K562 (cell line): Measurements from ENCODE around the gene PLEKHA8. TPM values are rescaled to one million over a fixed set of nuclear protein-coding genes. Genes with fewer than 3 reads are reported as not detected.

Experiments
- ATAC-seq: fragments of 200-7000 bp; cut with Tn5 transposase; 3 replicates; pipeline ENCODE4 v1.9.1; 2020; ENCODE audit warnings: moderate library complexity
- BruUV-seq: library from RNA; stranded (reverse); fragments of 400-500 nt; replicated peaks from 2 replicates; lab custom pipeline; 2021; lab: Mats Ljungman, UMichigan
- CTCF ChIA-PET: fragments of 300-600 bp; formaldehyde crosslinking; extraction: SDS; loops from one replicate; lab custom pipeline; 2021; ENCODE audit warnings: low intra/inter-chr PET ratio; lab: Yijun Ruan, JAX
- POLR2A ChIA-PET: fragments of 300-600, 350-650 bp; sonication (Branson Sonifier 250); formaldehyde crosslinking; extraction: SDS; loops from one replicate; lab custom pipeline; 2021; ENCODE audit warnings: antibody characterized with exemption, inconsistent platforms; lab: Yijun Ruan, JAX
- DNase-seq, 4 experiments: peaks; one replicate each; pipeline versions ENCODE4 v3.0.0 to v3.0.0-alpha.2; 2011 to 2018; ENCODE audit warnings: low spot score in 3 of 4, mixed read lengths in 3 of 4; ENCODE audit errors: extremely low read depth in 1 of 4
- FAIRE-seq: peaks from 2 replicates; lab custom pipeline; 2011; peaks lifted over from hg19 to GRCh38; lab: Jason Lieb, UNC
- H2AFZ ChIP-seq: 2 replicates; pipeline ENCODE4 v1.6.0; 2011; ENCODE audit warnings: low read depth, low read length, control low read depth, inconsistent platforms
- H3K27ac ChIP-seq: fragments of 200-600 bp; 3 replicates; pipeline ENCODE4 v1.8.0; 2011; ENCODE audit warnings: low read depth, mild to moderate bottlenecking, control low read depth, inconsistent platforms, low read length, moderate library complexity, mixed read lengths; ENCODE audit errors: extremely low read depth
- H3K27me3 ChIP-seq, 2 experiments: fragments of 300-600 bp in 1 of 2; 2 replicates in 1 of 2; 3 replicates in 1 of 2; pipeline versions ENCODE4 v1.6.0 to v1.8.0; 2011; ENCODE audit warnings: inconsistent platforms in 2 of 2, low read length in 2 of 2, mild to moderate bottlenecking in 1 of 2, mixed read lengths in 1 of 2, moderate library complexity in 1 of 2; ENCODE audit not compliant: control insufficient read depth in 2 of 2, insufficient read depth in 2 of 2
- H3K36me3 ChIP-seq: fragments of 300-600 bp; 3 replicates; pipeline ENCODE4 v1.8.0; 2011; ENCODE audit warnings: mild to moderate bottlenecking, low read length, inconsistent platforms; ENCODE audit not compliant: control insufficient read depth, insufficient read depth
- H3K4me1 ChIP-seq, 2 experiments: fragments of 200-600 bp in 1 of 2; replicated peaks in 1 of 2; 2 replicates in 1 of 2; 3 replicates in 1 of 2; pipeline versions ENCODE4 v1.5.1 to v1.8.0; 2011; ENCODE audit warnings: inconsistent platforms in 2 of 2, low read length in 2 of 2, mild to moderate bottlenecking in 1 of 2, mixed read lengths in 1 of 2, moderate library complexity in 1 of 2; ENCODE audit not compliant: control insufficient read depth in 2 of 2, insufficient read depth in 2 of 2
- H3K4me2 ChIP-seq: 2 replicates; pipeline ENCODE4 v1.6.1; 2011; ENCODE audit warnings: low read length, control low read depth, inconsistent platforms, mixed read lengths; ENCODE audit not compliant: insufficient read depth
- H3K4me3 ChIP-seq: fragments of 200-600 bp; sonication (generic), shearing (Covaris generic); 2 replicates; pipeline ENCODE4 v1.5.1; 2016; ENCODE audit warnings: control low read depth, inconsistent platforms
- H3K79me2 ChIP-seq: fragments of 200-600 bp; 3 replicates; pipeline ENCODE4 v1.8.0; 2011; ENCODE audit warnings: low read length, inconsistent platforms; ENCODE audit not compliant: control insufficient read depth, insufficient read depth
- H3K9ac ChIP-seq, 2 experiments: 2 replicates each; pipeline versions ENCODE4 v1.6.0 to v1.6.1; 2011; ENCODE audit warnings: low read depth in 2 of 2, low read length in 2 of 2, control low read depth in 1 of 2, inconsistent platforms in 1 of 2, mild to moderate bottlenecking in 1 of 2, mixed read lengths in 1 of 2; ENCODE audit not compliant: insufficient read depth in 1 of 2
- H3K9me1 ChIP-seq: one replicate; pipeline ENCODE4 v1.6.0; 2011; ENCODE audit warnings: inconsistent platforms, mild to moderate bottlenecking, low read length, moderate library complexity; ENCODE audit not compliant: control insufficient read depth, insufficient read depth
- H3K9me3 ChIP-seq: replicated peaks from 2 replicates; pipeline ENCODE4 v1.5.1; 2011; ENCODE audit warnings: low read depth, low read length, inconsistent platforms; ENCODE audit not compliant: control insufficient read depth, insufficient read depth
- H4K20me1 ChIP-seq: replicated peaks from 2 replicates; pipeline ENCODE4 v1.6.1; 2011; ENCODE audit warnings: low read length, inconsistent platforms, mixed read lengths; ENCODE audit not compliant: control insufficient read depth, insufficient read depth
- ESRRA ChIP-seq: fragments of 450-650 bp; IDR thresholded peaks from 2 replicates; pipeline ENCODE4 v1.6.1; 2014; ENCODE audit warnings: low read depth, mild to moderate bottlenecking, moderate library complexity, borderline replicate concordance
- KDM4B ChIP-seq, 2 experiments: fragments of 450-650 bp in 1 of 2; sonication (generic) in 1 of 2; IDR thresholded peaks; 2 replicates each; pipeline ENCODE4 v1.6.1; 2016 to 2017; ENCODE audit warnings: borderline replicate concordance in 2 of 2, antibody characterized with exemption in 1 of 2, low read depth in 1 of 2, mild to moderate bottlenecking in 1 of 2
- KLF16 ChIP-seq: IDR thresholded peaks from 2 replicates; pipeline ENCODE4 v1.6.1; 2016; ENCODE audit warnings: antibody characterized with exemption
- POU5F1 ChIP-seq: fragments of 150-350 bp; IDR thresholded peaks from 2 replicates; pipeline ENCODE4 v1.6.1; 2014; ENCODE audit warnings: borderline replicate concordance, low read length, low read depth, mild to moderate bottlenecking; ENCODE audit not compliant: partially characterized antibody
- SAP30 ChIP-seq: fragments of 200-600 bp; sonication (generic); IDR thresholded peaks from 2 replicates; pipeline ENCODE4 v1.6.1; 2012; ENCODE audit warnings: borderline replicate concordance, low read depth, mild to moderate bottlenecking, moderate library complexity, low read length, control low read depth, inconsistent platforms; ENCODE audit not compliant: insufficient read depth, poor library complexity, severe bottlenecking
- SIX5 ChIP-seq, 2 experiments: IDR thresholded peaks; 2 replicates each; pipeline ENCODE4 v1.6.1; 2011; ENCODE audit warnings: low read length in 2 of 2, borderline replicate concordance in 1 of 2, low read depth in 1 of 2, mild to moderate bottlenecking in 1 of 2, moderate library complexity in 1 of 2; ENCODE audit not compliant: insufficient read depth in 1 of 2
- STAT5B ChIP-seq: fragments of 250-450 bp; sonication (Bioruptor Pico); IDR thresholded peaks from 2 replicates; pipeline ENCODE4 v1.8.0; 2021; ENCODE audit warnings: mild to moderate bottlenecking, inconsistent platforms
- ZBTB26 ChIP-seq: fragments of 450-650 bp; formaldehyde crosslinking; IDR thresholded peaks from 2 replicates; pipeline ENCODE4 v1.4.0; 2022; ENCODE audit warnings: missing genetic modification characterization
- ZKSCAN1 ChIP-seq: fragments of 150-350 bp; IDR thresholded peaks from 2 replicates; pipeline ENCODE4 v1.6.1; 2016; ENCODE audit warnings: low read depth, low read length
- ZNF699 ChIP-seq: fragments of 250-450 bp; sonication (Bioruptor Pico); IDR thresholded peaks from 2 replicates; pipeline ENCODE4 v1.8.0; 2021; ENCODE audit warnings: mild to moderate bottlenecking, moderate library complexity; ENCODE audit not compliant: insufficient replicate concordance
- WGBS: fragments of 100-300 bp; shearing (Covaris generic); methylation state at CpG from one replicate; pipeline ENCODE4 v1.1.6; 2016; ENCODE audit warnings: low coverage, mixed read lengths; ENCODE audit not compliant: insufficient coverage; ENCODE audit errors: missing lambda C conversion rate; 5-methylcytosine and 5-hydroxymethylcytosine counted together
- in situ Hi-C: fragments of 300-500 bp; cut with MboI; formaldehyde crosslinking; loops from 4 replicates; pipeline ENCODE4 v1.15.0; 2018; ENCODE audit warnings: inconsistent platforms, mixed read lengths
- intact Hi-C: fragments of 100-400 bp; cut with micrococcal nuclease; formaldehyde crosslinking; loops from 2 replicates; pipeline ENCODE4 v1.14.2; 2022
- polyA plus RNA-seq, 8 experiments: library from polyadenylated mRNA; depleted of rRNA in 4 of 8; stranded (reverse) in 5 of 8; unstranded in 3 of 8; fragments of >200 nt; fragmentation: Nextera tagmentation in 2 of 8; fragmentation: Illumina TruSeq in 1 of 8; extraction: Ambion mirVana in 2 of 8; extraction: Trizol in 1 of 8; gene quantifications; 2 replicates each; pipeline versions ENCODE4 v1.2.1 to v1.2.3, GENCODE V29; 2011 to 2014; ENCODE audit warnings: inconsistent platforms in 1 of 8, missing spikeins in 1 of 8
- total RNA-seq, 7 experiments: library from RNA; depleted of rRNA in 6 of 7; stranded (reverse); fragments of >200 nt in 6 of 7; fragmentation: Illumina TruSeq in 2 of 7; extraction: Trizol in 2 of 7; gene quantifications; 2 replicates each; pipeline versions ENCODE4 v1.2.1 to v1.2.3, GENCODE V29; 2011 to 2021; ENCODE audit warnings: low replicate concordance in 1 of 7

The PLEKHA8 gene
- total and polyA plus RNA-seq, 9 of the 15 experiments (the other 6 are each of a cell fraction or from before 2014, with no cell fraction given): 3.2 to 16.3 (median 11.8) TPM

DNA sequence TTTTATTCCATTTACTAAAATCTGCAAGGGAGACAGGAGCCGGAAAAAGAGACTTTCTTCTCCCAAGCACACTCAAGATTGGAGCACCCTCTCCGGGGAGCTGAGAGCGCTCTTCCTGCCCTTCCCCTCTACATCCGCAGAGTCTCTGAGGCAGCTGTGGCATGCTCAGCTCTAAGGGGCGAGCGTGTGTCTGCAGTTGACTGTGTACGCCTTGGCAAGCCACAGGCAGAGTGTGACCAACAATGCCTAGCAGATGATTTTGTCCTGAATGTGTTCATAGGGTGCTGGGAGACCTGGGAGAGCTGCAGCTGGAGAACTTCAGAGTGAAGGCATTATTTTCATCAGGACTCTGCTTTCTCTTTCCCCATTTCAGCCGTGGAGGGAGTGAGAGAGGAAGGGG, 127.3 kb downstream of the PLEKHA8 start:
- Histone ChIP-seq H3K27ac (no peak overlapping the region), H4K20me1 (no peaks in the 10 kb centered on the region), H3K9ac (0 out of 4 replicates have a peak overlapping the region, but pooled peaks of 1 of the 2 experiments have one; percentile 3), H3K27me3 (no peaks in the 10 kb centered on the region), H3K4me1 (peaks cover 17 to 27% of the 10 kb centered on the region in 2 experiments; a peak in 3 of 5 replicates), H2AFZ (no peak overlapping the region), H3K79me2 (no peaks in the 10 kb centered on the region), H3K9me3 (no peaks in the 10 kb centered on the region), H3K9me1 (no peaks in the 10 kb centered on the region), H3K4me2 (no peak overlapping the region), H3K4me3 (no peak overlapping the region), H3K36me3 (peaks cover 3% of the 10 kb centered on the region; the same call in 1 of the 3 replicates)
- no peak for ATAC-seq
- BruUV-seq: no TSS peak
- 85% methylated on average over 8 of the region's 8 CpGs for WGBS
- FAIRE-seq: no peak
- intact Hi-C loops: no loop called here
- POLR2A ChIA-PET: interaction anchor here (0.7 kb wide), 1 partner anchor 144 kb away, joined by 3 read pairs; no protein-coding TSS in a partner anchor
- TF ChIP-seq ZNF699: no peak
- no peak for TF ChIP-seq ESRRA
- no peak for TF ChIP-seq SAP30
- TF ChIP-seq KDM4B (IDR thresholded peaks at IDR 0.05; ENCODE audit: borderline replicate concordance in 2 of 2, low read depth in 1 of 2): no peak
- TF ChIP-seq SIX5 (IDR thresholded peaks at IDR 0.05; ENCODE audit: borderline replicate concordance in 1 of 2, insufficient read depth in 1 of 2, low read depth in 1 of 2, low read length in 2 of 2): no peak
- no peak for TF ChIP-seq ZBTB26 (CRISPR knock-in tag)
- no peak for TF ChIP-seq KLF16
- TF ChIP-seq POU5F1: no peak
- TF ChIP-seq STAT5B (CRISPR knock-in tag): no peak
- no peak for TF ChIP-seq ZKSCAN1
- DNase-seq: no peak
- in situ Hi-C loops: no loop called here
- CTCF ChIA-PET: no interaction called here
